Neuronal stem cell (in vitro differentiated cells): ENCODE results near the gene BAG3.

ENCODE experiments used
- DNase-seq: peaks from one replicate; pipeline ENCODE4 v3.0.0-alpha.2; 2013; ENCODE audit warnings: low spot score
- H2AFZ ChIP-seq: one replicate; pipeline ENCODE4 v1.6.1; 2013; ENCODE audit warnings: mild to moderate bottlenecking, low read length, inconsistent platforms
- H2AK5ac ChIP-seq: 2 replicates; pipeline ENCODE4 v1.6.1; 2013; ENCODE audit warnings: low read depth, mild to moderate bottlenecking, inconsistent platforms, low read length, moderate library complexity, mixed read lengths
- H2BK120ac ChIP-seq: 2 replicates; pipeline ENCODE4 v1.6.1; 2013; ENCODE audit warnings: low read depth, mild to moderate bottlenecking, inconsistent platforms, low read length, moderate library complexity, mixed read lengths
- H2BK12ac ChIP-seq: one replicate; pipeline ENCODE4 v1.6.1; 2013; ENCODE audit warnings: low read length, inconsistent platforms
- H2BK15ac ChIP-seq: 2 replicates; pipeline ENCODE4 v1.6.1; 2013; ENCODE audit warnings: mild to moderate bottlenecking, low read length, inconsistent platforms, mixed read lengths
- H2BK5ac ChIP-seq: one replicate; pipeline ENCODE4 v1.6.1; 2013; ENCODE audit warnings: inconsistent platforms, mild to moderate bottlenecking, low read length, moderate library complexity
- H3K14ac ChIP-seq: one replicate; pipeline ENCODE4 v1.6.1; 2013; ENCODE audit warnings: low read length, inconsistent platforms
- H3K18ac ChIP-seq: 2 replicates; pipeline ENCODE4 v1.6.1; 2013; ENCODE audit warnings: low read length, inconsistent platforms
- H3K23ac ChIP-seq: 2 replicates; pipeline ENCODE4 v1.6.1; 2013; ENCODE audit warnings: low read depth, mild to moderate bottlenecking, mixed read lengths, low read length, inconsistent platforms; ENCODE audit not compliant: poor library complexity
- H3K27ac ChIP-seq: replicated peaks from 3 replicates; pipeline ENCODE4 v1.5.1; 2013; ENCODE audit warnings: low read length, inconsistent platforms
- H3K27me3 ChIP-seq, 3 experiments: 2 replicates each; pipeline ENCODE4 v1.6.1; 2013; ENCODE audit warnings: low read length in 3 of 3, mild to moderate bottlenecking in 2 of 3, inconsistent platforms in 1 of 3, low read depth in 1 of 3, mixed read lengths in 1 of 3, moderate library complexity in 1 of 3; ENCODE audit not compliant: control insufficient read depth in 3 of 3, insufficient read depth in 3 of 3
- H3K36me3 ChIP-seq, 2 donors: replicated peaks in 1 of 2; 2 replicates each; pipeline ENCODE4 v1.6.1; 2013; ENCODE audit warnings: low read length in 2 of 2; ENCODE audit not compliant: control insufficient read depth in 2 of 2, insufficient read depth in 2 of 2
- H3K4ac ChIP-seq: 2 replicates; pipeline ENCODE4 v1.6.1; 2013; ENCODE audit warnings: inconsistent platforms, mild to moderate bottlenecking, low read length, moderate library complexity
- H3K4me1 ChIP-seq, 2 donors: 1 replicate in 1 of 2; 2 replicates in 1 of 2; pipeline ENCODE4 v1.6.1; 2013; ENCODE audit warnings: low read length in 2 of 2, low read depth in 1 of 2; ENCODE audit not compliant: control insufficient read depth in 2 of 2, insufficient read depth in 1 of 2
- H3K4me2 ChIP-seq: one replicate; pipeline ENCODE4 v1.6.1; 2013; ENCODE audit warnings: mild to moderate bottlenecking, low read length, inconsistent platforms; ENCODE audit not compliant: insufficient read depth, poor library complexity, severe bottlenecking
- H3K4me3 ChIP-seq, 2 donors: 2 replicates each; pipeline ENCODE4 v1.5.1; 2013; ENCODE audit warnings: low read length in 2 of 2, mild to moderate bottlenecking in 2 of 2, inconsistent platforms in 1 of 2, moderate library complexity in 1 of 2
- H3K79me1 ChIP-seq: one replicate; pipeline ENCODE4 v1.6.1; 2013; ENCODE audit warnings: low read depth, mild to moderate bottlenecking, inconsistent platforms, low read length, moderate library complexity
- H3K9ac ChIP-seq: one replicate; pipeline ENCODE4 v1.6.1; 2013; ENCODE audit warnings: mild to moderate bottlenecking, low read depth, low read length, inconsistent platforms; ENCODE audit not compliant: poor library complexity
- H3K9me3 ChIP-seq, 2 donors: replicated peaks in 1 of 2; 2 replicates each; pipeline versions ENCODE3 to v1.6.1; 2013; ENCODE audit warnings: low read length in 2 of 2, mild to moderate bottlenecking in 2 of 2, inconsistent platforms in 1 of 2, low read depth in 1 of 2, mixed read lengths in 1 of 2, moderate library complexity in 1 of 2; ENCODE audit not compliant: control insufficient read depth in 2 of 2, insufficient read depth in 1 of 2
- H4K8ac ChIP-seq: one replicate; pipeline ENCODE4 v1.6.1; 2013; ENCODE audit warnings: low read depth, mild to moderate bottlenecking, inconsistent platforms, low read length, moderate library complexity
- H4K91ac ChIP-seq: one replicate; pipeline ENCODE4 v1.6.1; 2013; ENCODE audit warnings: low read length, low read depth, mild to moderate bottlenecking, inconsistent platforms; ENCODE audit not compliant: poor library complexity
- WGBS, 2 donors: extraction: QIAGEN DNeasy Blood & Tissue Kit; methylation state at CpG; one replicate each; pipeline ENCODE4 v1.1.7; 2013; ENCODE audit warnings: missing lambda C conversion rate in 2 of 2, mixed read lengths in 1 of 2; ENCODE audit not compliant: insufficient read length in 2 of 2, insufficient replicate concordance in 1 of 2; ENCODE audit errors: extremely low coverage in 2 of 2; 5-methylcytosine and 5-hydroxymethylcytosine counted together

Gene BAG3

GRCh38 chr10:119715628-119716505, 64.7 kb downstream of the BAG3 start:
- Histone ChIP-seq H4K91ac (no peak overlapping the region), H3K9me3 (peaks cover 0 to 12% of the 10 kb centered on the region in 2 donors), H3K9ac (no peak overlapping the region), H3K4me2 (no peak overlapping the region), H3K79me1 (no peaks in the 10 kb centered on the region), H3K4me1 (peaks cover 4 to 12% of the 10 kb centered on the region in 2 donors), H2BK15ac (no peak overlapping the region), H3K27me3 (no peaks in the 10 kb centered on the region), H2BK5ac (peak overlapping the region; percentile 39), H3K27ac (peak overlapping the region; percentile 17), H3K23ac (no peak overlapping the region), H4K8ac (no peak overlapping the region), H3K4me3 (no peak overlapping the region), H3K14ac (peak overlapping the region; percentile 38), H2BK12ac (no peak overlapping the region), H3K18ac (peak overlapping the region; percentile 65), H2AK5ac (no peak overlapping the region), H3K36me3 (no peaks in the 10 kb centered on the region), H2BK120ac (no peak overlapping the region), H3K4ac (no peak overlapping the region), H2AFZ (peak overlapping the region; percentile 86)
- DNase-seq = no peak
- WGBS, 2 donors = no CpG with 5 or more reads among the region's 8 CpGs

GRCh38 chr10:119723161-119723560, 72.0 kb downstream of the BAG3 start:
- Histone ChIP-seq H2BK15ac (no peak overlapping the region), H2BK120ac (no peak overlapping the region), H3K4ac (no peak overlapping the region), H4K91ac (no peak overlapping the region), H3K18ac (no peak overlapping the region), H3K4me3 (no peak overlapping the region), H4K8ac (no peak overlapping the region), H3K27me3 (no peaks in the 10 kb centered on the region), H3K4me1 (peaks cover 14 to 18% of the 10 kb centered on the region in 2 donors), H3K27ac (no peak overlapping the region), H3K9ac (no peak overlapping the region), H2AFZ (no peak overlapping the region), H3K23ac (no peak overlapping the region), H2BK12ac (no peak overlapping the region), H3K9me3 (peaks cover 2 to 9% of the 10 kb centered on the region in 2 donors), H3K4me2 (no peak overlapping the region), H3K79me1 (no peaks in the 10 kb centered on the region), H2AK5ac (no peak overlapping the region), H3K36me3 (no peaks in the 10 kb centered on the region), H2BK5ac (no peak overlapping the region), H3K14ac (no peak overlapping the region)
- DNase-seq = no peak
- no CpG with 5 or more reads among the region's 2 CpGs for WGBS, 2 donors

GRCh38 chr10:119723624-119724023, 72.4 kb downstream of the BAG3 start:
- Histone ChIP-seq H3K9me3 (peaks cover 2 to 9% of the 10 kb centered on the region in 2 donors), H2AK5ac (no peak overlapping the region), H3K18ac (peak overlapping the region; percentile 44), H4K91ac (no peak overlapping the region), H2BK15ac (no peak overlapping the region), H2BK120ac (no peak overlapping the region), H3K23ac (no peak overlapping the region), H2AFZ (peak overlapping the region; percentile 10), H4K8ac (no peak overlapping the region), H2BK5ac (no peak overlapping the region), H3K4me2 (no peak overlapping the region), H3K4ac (no peak overlapping the region), H3K79me1 (no peaks in the 10 kb centered on the region), H2BK12ac (no peak overlapping the region), H3K4me3 (peak overlapping the region in 1 of 2 donors; percentile 8), H3K27ac (peak overlapping the region; percentile 17), H3K14ac (no peak overlapping the region), H3K4me1 (peaks cover 14 to 18% of the 10 kb centered on the region in 2 donors), H3K27me3 (no peaks in the 10 kb centered on the region), H3K9ac (no peak overlapping the region), H3K36me3 (no peaks in the 10 kb centered on the region)
- no CpG with 5 or more reads among the region's 3 CpGs for WGBS, 2 donors
- DNase-seq = no peak
